GM13977 (cell line): ENCODE measurements around the gene SCAMP3.
"Not testable (repeated sequence)": the region's sequence is repeated elsewhere in the genome, so short reads cannot be mapped to it uniquely, and the experiment has no call there.

ENCODE experiments used
- DNase-seq: peaks from one replicate; pipeline ENCODE4 v3.0.0; 2012; ENCODE audit warnings: low spot score
- in situ Hi-C: fragments of 300-500 bp; cut with MboI; formaldehyde crosslinking; loops from one replicate; pipeline ENCODE4 v1.12.0; 2022; ENCODE audit warnings: low sequenced_read_pairs, low pct_unique_long_range_greater_than_20kb, mixed read lengths, inconsistent platforms; ENCODE audit not compliant: unreplicated experiment
- TF ChIP-seq, protein P1 (sequence below): IDR thresholded peaks from 2 replicates; pipeline ENCODE4 v1.5.1; 2012; ENCODE audit warnings: mild to moderate bottlenecking, control low read depth; ENCODE audit not compliant: insufficient read depth; ENCODE audit errors: extremely low read depth, missing control alignments

Gene SCAMP3

DNA sequence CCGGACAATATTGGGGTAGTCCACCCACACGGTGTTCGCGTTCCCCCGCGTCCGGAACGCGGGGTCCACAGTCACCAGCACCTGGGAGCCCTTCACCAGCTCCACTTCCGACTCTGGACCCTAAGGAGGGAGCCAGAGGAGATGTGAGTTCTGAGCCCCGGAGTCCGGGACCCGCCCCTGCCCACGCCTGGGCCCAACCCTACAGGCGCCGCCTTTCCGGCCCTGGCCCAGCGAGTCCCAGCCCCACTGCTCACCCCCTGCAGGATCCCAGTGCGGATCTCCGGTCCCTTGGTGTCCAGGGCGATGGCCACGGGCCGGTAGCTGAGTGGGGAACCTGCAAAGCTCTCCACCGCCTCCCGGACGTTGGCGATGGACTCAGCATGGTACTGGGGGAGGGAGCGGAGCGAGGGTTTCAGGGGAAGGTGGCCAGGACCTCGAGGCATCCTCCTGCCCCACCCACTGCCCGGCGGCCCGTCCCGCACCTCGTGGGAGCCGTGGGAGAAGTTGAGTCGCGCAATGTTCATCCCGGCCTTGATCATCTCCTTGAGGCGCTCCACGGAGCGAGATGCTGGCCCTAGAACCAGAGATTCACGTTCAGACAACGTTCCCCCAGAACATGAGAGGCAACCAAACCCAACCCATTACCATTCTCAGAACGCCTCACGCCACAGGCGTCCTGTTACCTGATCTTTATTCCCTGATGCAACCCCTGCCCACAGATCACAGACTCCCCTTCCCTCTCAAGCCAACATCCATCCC is 33.2 kb upstream of the SCAMP3 start:
- TF ChIP-seq, protein P1, sequence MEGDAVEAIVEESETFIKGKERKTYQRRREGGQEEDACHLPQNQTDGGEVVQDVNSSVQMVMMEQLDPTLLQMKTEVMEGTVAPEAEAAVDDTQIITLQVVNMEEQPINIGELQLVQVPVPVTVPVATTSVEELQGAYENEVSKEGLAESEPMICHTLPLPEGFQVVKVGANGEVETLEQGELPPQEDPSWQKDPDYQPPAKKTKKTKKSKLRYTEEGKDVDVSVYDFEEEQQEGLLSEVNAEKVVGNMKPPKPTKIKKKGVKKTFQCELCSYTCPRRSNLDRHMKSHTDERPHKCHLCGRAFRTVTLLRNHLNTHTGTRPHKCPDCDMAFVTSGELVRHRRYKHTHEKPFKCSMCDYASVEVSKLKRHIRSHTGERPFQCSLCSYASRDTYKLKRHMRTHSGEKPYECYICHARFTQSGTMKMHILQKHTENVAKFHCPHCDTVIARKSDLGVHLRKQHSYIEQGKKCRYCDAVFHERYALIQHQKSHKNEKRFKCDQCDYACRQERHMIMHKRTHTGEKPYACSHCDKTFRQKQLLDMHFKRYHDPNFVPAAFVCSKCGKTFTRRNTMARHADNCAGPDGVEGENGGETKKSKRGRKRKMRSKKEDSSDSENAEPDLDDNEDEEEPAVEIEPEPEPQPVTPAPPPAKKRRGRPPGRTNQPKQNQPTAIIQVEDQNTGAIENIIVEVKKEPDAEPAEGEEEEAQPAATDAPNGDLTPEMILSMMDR: no peak

DNA sequence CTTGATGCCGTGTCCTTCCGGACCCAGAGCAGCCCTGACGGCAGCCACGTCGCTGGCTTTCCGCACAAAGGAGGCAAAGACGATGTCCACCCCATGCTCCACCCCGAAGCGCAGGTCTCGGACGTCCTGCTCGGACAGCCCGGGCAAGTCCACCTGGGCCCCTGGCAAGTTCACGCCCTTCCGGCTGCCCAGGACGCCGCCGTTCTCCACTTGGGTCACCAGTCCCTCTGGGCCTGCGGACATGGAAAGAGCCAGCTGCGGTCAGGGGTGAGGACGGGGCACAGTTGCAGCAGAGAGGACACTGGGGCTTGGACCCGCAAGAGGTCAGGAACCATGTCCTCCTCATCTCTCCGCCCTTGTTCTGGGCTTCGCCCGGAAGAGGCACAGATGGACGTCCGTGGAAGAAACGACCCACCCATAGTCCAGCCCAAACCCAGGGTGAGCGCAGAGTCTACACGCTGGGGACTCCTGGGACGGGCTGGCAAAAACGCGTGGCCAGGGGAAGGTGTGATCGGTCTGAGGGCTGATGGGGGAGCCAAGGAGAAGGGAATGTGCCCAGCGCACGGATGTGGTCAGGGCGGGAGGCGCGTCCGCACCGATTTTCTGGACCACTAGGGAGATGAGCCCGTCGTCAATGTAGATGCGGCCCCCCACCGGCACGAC is 32.5 kb upstream of the SCAMP3 start:
- TF ChIP-seq, protein P1: no peak
- in situ Hi-C loops: no loop called here
- no peak for DNase-seq

More for the DNA sequence above, 33.2 kb upstream of the SCAMP3 start:
- in situ Hi-C loops: no loop called here
- no peak for DNase-seq

DNA sequence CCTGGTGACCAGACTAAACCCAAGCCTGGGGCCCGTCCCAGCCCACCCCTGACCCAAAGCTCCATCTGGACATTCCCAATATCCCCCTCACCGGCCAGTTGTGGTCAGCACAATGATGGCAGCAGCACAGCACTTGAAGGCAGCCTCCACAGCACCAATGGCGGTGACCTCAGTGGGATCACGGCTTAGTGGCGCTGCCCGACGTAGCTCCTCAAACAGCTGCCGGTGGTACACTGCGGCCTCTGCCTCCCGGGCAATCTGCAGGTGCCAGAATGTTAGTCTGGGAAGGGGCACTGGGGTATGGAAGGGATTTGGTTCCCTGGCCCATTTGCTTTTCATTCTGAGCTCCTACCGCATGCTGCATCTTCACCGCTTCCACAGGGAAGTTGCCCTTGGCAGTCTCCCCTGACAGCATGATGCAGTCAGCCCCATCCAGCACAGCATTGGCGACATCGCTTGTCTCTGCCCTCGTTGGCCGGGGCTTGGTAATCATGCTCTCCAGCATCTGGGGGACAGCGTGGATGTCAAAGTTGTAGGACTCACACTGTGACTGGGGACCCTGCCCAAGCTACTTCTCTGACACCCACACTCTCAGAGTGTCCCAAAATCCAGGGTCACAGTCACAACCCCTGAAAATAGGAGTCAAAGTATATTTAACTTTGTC is 31.1 kb upstream of the SCAMP3 start:
- no peak for DNase-seq
- in situ Hi-C loops: no loop called here
- TF ChIP-seq, protein P1: no peak

DNA sequence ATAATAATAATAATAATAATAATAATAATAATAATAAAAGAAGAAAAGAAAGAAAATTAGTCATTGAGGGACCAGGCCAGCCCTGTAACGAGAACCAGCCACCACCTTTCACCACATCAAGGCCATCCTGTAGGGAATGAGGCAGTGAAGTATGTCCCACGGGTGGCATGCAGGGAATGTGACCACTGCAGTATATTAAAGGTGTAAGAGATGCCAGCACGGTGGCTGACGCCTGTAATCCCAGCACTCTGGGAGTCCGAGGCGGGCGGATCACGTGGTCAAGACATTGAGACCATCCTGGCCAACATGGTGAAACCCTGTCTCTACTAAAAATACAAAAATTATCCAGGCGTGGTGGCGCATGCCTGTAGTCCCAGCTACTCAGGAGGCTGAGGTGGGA is 28.8 kb upstream of the SCAMP3 start:
- DNase-seq, in situ Hi-C loops: not testable (repeated sequence)

DNA sequence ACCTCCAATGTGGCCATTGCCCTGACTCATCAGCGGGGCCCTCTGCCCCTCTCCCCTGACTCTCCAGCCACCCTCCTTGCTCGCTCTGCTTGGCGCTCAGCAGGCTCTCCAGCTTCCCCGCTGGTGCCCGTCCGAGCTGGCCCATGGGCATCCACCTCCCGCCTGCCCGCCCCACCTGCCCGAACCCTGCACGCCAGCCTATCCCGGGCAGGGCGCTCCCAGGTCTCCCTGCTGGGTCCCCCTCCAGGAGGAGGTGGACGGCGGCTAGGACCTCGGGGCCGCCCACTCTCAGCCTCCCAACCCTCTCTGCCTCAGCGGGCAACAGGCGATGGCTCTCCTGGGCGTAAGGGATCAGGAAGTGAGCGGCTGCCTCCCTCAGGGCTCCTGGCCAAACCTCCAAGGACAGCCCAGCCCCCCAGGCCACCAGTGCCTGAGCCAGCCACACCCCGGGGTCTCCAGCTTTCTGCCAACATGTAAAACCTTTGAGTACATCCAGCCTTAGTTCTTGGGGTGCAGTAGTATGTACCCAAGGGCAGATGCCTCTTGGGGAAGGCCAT is 25.9 kb upstream of the SCAMP3 start:
- TF ChIP-seq, protein P1: no peak
- in situ Hi-C loops: no loop called here
- no peak for DNase-seq

DNA sequence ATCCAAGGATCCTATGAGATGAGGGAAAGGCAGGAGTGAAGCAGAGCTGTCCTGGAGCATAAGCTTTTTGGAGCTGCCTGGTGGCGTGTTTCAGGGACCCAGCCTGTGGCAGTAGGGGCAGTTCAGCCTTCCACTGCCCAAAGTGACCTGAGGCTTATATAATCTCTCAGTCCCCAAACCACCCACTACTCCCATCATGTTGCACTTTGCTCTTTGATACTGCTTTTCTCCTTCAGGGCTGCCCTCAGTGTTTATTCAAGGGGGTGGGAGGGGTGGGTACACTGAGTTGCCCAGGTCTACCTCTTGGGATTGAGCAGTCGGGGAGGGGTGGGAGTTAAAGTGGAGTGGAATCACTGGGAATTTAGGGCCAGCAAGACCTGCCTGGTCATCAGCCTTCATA is 24.4 kb upstream of the SCAMP3 start:
- TF ChIP-seq, protein P1: no peak
- in situ Hi-C loops: no loop called here
- DNase-seq: no peak
